HG03108 (cell line): ENCODE measurements around the gene CPT1A.

Experiments used
- ATAC-seq: cut with Tn5 transposase; IDR thresholded peaks from one replicate; pipeline ENCODE4 v1.9.1; 2021; ENCODE audit warnings: moderate library complexity; ENCODE audit not compliant: unreplicated experiment

Gene CPT1A

DNA sequence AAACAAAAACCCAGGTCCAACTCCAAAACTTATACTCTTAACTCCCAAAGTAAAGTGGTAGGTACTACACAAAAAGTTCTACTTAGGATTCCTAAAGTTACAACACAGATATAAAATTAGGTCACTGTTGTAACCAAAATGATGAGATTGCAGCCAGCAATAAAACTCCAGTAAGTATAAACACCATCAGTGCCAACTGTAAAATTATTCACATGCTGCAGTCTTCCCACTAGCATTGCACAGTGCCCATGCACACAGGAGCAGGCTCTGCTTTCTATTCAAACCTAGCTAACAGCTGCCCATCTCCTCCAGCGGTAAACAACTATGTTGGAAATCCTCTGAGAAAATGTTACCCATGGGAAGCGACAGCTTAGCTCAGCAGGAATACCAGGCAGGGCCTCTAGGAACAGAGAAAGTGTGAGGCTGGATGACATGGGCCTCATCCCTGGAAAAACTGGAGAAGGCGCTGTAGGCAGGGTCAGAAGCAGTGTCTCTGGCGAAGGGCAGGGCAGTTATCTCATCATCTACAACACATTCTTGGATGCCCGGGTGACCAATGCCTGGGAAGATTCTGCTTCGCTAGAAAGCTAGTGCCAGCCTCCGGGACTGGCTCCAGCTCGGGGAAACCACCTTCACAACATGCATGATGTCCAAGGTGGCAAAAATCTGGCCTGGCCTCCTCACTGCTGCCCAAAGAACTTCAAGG lies 9.1 kb downstream of the CPT1A start:
- no peak for ATAC-seq

DNA sequence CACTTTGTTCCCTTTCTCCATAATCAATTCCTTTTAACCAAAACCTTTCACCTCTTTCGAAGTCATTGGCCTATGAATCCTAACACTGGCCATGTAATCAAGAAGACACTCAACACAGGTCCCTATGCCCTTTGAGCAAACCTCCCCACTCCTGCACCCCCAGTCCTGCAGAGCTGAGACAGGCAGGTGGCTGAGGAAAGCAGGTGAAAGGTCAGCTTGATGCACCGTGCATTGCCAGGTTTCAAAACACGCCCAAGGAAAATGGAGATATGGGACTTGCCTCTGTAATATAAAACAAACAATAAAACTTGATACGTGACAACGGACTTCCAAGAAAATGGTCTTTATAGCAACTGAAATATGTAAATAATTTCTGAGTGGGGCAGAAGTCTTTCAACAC lies 10.6 kb downstream of the CPT1A start:
- ATAC-seq = no peak

DNA sequence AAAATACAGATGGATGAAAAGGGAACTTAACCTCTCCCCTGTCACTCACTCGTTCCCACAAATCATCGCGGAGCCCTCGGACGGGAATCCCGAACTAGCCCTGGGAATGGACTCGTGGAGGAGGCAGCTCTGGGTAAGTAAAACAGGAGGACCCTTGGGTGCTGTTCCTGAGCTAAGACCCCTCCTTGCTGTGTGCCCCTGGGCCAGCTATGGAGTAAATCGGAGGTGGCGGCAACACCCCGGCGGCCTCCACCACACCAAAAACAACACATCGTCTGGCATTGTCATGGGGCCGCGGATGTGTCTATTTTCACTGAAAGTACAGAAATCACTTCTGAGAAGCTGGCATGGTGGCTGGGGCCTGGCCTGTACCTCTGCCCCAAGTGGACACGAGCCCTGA lies 12.1 kb downstream of the CPT1A start:
- ATAC-seq = no peak

DNA sequence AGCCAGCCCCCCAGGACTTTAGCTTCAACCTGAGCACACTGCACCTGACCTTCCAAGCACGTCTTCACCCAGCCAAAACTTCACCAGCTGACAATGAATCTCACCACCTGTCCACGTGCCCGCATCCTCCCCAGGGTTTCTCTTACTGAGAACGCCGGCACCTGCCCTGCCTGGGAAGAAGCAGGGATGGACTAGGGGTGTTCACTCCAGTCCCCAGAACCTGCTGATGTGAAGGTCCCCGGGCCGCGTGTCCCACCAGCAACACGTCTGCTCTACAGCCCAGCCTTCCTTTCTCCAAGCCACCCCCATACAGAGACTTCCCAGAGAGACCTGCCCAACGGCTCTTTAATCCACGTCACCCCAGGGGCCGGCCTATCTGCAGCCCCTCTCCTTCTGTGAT lies 12.8 kb downstream of the CPT1A start:
- ATAC-seq = no peak

DNA sequence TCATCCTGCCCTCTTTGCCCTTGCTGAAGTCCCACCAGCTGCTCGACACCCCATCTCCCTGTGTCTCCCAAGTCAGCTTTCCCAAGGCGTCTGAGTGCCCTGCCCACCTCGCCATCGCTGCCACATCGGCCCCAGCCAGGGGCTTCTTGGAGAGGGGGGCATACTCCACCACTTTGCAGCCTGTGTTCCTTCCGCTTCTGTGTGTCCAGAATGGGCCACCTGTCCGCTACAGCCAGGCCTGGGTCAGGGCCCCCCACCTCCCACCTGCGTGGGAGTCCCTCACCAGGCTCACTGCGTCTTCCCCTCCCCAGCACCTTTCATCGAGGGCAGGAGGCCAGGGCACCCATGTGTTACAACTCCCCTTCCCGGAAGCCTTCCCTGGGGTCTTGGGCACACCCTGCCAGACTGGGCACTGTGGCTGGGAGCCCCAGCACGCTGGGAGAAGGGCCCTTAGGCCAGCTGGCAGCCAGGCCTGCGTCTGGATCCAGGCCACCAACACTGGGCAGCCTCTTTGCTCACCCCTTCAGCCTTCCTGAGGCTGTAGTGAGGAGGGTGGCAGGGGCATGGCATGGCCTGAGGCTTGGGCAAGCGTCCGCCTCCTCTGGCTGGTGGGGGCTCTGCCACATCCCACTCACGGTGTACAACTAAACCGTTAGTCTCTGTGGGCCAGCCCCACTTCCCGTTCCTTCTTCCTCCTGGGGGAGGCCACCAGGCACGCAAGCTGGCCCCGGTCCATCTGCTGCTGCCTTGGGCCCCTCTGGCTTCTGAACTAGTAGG lies 13.4 kb downstream of the CPT1A start:
- ATAC-seq = no peak

DNA sequence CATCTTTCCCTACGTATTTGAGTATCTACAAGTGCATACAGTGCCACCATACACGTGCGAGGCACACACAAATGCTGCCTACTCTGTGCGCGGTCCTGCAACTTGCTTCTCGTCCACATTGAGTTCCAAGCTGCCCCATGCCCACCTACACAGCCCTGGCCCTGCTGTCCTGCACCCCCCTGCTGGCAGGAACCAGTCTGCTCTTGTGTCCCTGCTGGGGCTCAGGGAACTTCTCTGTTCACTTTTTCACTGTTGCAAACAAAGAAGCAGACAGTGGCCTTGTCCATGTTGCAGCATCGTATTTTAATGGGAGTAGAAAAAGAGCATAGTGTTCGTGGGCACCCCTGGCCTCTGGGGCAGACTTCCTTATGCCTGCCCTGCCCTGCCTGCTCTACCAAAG lies 14.0 kb downstream of the CPT1A start:
- ATAC-seq = no peak

DNA sequence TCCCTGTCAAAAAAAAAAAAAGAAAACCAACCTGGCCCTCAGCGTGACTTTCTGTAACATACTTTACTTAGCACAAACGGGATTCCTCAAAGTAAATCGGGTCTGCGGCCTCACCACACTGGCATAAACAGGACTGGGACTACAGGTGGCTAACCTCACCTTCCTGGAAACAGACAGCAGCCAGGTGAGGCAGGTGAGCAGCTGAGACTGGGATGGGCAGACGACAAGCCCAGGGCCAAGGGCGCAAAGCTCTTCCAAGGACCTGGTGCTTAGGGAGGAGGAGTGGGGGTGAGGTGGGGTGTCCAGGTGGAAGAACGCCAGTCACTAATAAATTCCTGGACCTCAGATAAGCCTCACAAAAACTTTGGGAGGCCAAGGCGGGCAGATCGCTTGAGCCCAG lies 15.0 kb downstream of the CPT1A start:
- ATAC-seq = no peak

DNA sequence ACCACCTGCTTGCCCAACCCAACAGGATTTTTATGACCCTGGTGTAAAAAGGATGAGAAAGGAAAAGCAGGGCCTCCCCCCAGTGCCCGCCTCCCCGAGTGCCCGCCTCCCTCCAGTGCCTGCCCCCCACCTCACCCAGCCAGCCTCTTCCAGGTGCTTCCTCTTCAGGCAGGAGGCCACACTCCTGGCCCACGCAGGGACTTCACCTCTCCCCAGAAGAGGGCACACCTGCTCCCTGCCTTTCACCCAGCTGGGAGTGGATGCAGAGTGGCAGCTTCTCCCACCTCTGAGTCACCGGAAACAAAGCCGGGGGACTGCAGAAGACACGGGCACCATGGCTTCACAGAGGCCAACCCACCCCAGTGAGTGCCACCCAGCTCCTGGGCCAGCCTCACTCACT lies 16.1 kb downstream of the CPT1A start:
- no peak for ATAC-seq

DNA sequence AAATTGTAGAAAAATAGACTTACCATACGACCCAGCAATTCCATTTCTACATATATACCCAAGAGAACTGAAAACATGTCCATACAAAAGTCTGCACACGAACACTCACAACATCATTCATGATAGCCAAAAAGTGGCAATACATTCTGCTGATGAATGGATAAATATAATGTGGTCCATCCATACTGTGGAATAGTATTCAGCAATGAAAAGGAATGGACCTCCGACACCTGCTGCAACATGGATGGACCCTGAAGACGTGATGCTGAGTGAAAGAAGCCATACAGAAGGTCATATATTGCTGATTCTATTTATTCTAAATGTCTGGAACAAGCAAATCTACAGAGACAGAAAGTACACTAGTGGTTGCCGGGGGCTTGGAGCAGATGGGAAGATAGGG lies 19.2 kb downstream of the CPT1A start:
- ATAC-seq = no peak

DNA sequence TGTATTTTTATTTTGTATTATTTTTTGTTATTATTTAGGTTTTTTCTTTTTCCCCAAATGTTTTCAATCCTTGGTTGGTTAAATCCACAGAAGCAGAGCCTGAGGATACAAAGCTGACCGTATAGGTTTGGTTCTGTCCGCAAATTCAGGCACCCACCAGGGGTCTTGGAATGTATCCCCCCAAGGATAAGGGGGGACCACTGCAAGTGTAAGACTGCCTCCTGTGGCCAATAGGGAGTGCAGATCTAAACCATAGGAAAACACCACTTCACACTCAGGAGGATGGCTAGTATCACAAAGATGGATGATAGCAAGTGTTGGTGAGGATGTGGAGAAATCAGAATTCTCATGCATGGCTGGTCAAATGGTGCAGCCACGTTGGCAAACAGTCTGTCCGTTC lies 20.0 kb downstream of the CPT1A start:
- ATAC-seq = no peak

DNA sequence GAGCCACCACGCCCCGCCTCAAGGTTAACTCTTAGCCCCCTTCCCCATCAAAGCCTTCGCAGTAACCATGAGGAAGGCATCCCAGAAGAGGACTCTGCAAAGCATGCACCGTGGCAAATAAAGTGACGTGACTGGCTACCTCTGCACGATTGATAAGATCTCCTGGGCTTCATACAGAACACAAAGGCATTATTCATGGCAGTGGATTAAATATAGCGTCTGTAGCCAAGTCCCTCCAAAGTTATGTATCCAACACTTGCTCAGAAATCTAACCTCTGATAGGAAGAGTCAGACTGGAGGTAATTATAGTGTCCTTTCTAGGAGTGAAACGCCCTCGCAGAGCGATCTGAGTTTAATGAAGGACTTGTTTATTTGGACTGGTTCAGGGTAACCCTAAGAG lies 22.4 kb downstream of the CPT1A start:
- no peak for ATAC-seq

DNA sequence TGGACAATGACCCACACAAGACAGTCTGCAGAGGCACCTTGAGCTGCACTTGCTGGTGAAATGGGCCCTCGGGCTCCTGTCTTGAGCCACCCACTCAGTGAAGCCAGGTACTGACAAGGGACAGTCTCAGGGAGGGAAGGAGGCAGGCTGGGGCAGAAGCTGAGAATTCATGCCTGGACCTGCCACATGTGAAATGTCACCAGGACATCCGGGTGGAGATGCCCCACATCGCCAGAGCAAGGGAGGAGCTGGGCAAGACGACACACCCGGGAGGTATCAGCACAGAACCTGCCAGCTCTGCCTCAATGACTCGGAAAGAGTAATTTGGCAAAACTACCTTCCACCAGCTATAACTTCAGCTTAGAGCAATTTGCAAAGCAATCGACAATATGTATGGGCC lies 23.5 kb downstream of the CPT1A start:
- ATAC-seq = no peak

DNA sequence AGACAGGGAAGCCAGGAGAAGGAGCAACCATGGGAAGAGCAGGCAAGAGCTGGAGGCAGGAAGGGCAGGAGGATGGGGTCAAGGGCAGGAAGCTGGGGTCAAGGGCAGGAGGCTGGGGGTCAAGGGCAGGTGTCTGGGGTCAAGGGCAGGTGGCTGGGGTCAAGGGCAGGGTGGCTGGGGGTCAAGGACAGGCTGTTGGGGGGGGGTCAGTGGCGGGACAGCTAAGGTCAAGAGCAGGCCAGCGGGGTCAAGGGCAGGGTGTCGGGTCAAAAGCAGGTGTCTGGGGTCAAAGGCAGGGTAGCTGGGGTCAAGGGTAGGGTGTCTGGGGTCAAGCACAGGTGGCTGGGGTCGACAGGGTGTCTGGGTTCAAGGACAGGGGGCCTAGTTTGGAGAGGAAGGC lies 24.2 kb downstream of the CPT1A start:
- no peak for ATAC-seq

DNA sequence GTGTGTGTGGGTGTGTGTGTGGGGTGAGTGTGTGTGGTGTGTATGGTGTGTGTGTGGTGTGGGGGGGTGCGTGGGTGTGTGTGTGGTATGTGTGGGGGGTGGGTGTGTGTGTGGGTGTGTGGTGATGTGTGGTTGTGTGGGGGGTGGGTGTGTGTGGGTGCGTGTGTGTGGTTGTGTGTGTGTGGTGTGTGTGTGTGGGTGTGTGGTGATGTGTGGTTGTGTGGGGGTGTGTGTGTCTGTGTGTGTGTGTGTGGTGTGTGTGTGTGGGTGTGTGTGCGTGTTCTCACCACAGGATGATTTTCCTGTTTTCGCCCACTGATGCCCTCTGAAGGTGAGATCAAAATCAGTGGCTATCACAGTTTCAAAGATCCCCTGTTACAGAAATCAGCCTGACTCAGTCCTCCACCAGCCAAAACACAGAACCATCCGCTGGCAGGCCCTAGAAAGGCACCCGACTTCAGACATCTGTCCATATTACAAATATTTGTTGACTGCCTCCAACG lies 24.7 kb downstream of the CPT1A start:
- no peak for ATAC-seq

DNA sequence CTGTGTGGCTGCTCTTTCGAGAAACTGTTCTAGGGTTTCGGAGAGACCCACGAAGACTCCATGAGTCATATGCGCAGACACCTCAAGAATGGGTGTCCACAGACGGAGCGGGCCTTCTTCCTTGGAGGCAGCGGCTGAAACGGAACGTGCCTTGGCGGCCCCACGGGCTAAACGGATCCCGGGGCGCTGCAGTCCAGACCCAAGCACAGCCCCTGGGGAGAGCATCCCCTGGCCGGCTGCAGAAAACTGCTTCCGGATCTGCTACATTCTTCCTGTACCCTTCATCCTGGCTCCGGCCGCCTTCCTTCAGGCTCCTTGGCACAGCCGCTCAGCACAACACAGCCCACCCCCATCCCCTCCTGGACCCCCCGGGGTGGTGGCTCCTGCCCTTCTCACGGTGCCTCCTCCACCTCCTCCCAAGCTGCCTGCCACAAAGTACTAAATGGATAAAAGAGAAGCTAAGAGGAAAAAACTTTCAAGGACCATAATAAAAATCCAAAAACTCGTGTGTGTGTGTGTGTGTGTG lies 25.4 kb downstream of the CPT1A start:
- no peak for ATAC-seq

DNA sequence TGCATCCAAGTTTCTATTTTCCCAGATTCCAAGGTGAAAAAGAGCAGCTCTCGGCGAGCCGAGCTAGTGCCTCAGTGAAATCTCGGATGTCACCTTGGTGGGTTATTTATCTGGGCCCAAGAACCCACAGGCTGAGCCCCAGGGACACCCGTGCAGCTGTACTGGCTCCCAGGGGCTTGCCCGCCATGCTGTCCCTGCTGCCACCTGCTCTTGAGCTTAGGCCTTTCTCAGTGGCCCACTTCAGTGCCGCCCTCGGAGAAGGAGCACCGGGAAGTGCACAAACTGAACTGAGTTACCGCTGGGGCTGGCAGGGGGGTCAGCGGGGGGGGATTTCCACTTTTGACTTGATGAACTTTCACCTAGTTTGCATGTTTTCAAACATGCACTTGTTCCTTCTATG lies 27.9 kb downstream of the CPT1A start:
- no peak for ATAC-seq

DNA sequence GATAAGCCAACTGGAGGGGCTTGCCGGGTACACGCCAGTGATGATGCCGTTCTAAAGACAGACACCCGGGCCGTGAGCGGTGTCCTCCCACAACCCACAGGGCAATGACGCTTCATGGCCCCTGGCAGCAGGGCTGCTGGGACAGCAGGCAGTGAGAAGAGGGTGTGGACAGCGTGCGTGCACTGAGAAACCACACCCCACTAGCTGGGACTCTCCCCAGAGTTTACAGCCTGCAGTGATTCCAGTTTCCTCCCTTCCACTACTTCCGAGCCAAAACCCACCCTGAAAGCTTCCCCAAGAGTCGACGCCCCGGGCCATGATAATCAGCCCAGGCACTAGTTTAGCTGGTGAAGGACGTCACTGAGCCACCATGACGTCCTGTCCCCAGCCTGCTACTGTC lies 29.2 kb downstream of the CPT1A start:
- ATAC-seq = no peak

DNA sequence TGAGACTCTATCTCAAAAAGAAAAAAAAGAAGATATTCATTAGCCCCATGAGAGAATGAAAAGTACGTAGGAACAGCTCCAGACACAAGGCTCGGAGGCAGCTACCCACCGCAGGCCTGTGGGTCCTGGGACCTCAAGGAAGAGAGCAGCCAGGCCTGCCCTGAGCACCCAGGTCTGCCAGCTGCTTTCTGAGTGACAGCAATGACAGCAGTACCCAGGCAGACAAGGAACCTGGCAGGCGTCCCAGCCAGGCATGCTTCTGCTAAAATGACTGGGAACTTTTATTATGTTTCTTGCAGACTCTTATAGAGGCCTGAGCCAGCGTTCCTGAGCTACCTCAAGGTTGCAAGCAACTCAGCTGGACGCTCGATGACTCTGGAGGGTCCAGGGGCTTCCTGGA lies 31.6 kb downstream of the CPT1A start:
- no peak for ATAC-seq

DNA sequence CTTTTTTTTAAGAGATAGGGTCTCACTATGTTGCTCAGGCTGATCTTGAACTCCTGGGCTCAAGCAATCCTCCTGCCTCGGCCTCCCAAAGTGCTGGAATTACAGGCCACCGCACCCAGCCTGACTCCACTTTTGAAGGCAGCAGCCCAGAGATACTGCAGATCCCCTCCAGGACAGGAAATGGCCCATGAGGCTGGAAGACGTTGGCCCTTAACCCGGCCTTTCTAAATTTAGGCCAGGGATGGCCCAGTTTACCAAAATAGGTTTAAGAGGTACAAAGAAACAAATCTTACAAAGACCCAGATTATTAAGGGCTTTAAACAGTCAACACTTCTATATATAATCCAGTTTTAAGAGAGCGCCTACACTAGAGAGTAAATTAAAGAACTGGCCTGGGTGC lies 32.2 kb downstream of the CPT1A start:
- no peak for ATAC-seq

DNA sequence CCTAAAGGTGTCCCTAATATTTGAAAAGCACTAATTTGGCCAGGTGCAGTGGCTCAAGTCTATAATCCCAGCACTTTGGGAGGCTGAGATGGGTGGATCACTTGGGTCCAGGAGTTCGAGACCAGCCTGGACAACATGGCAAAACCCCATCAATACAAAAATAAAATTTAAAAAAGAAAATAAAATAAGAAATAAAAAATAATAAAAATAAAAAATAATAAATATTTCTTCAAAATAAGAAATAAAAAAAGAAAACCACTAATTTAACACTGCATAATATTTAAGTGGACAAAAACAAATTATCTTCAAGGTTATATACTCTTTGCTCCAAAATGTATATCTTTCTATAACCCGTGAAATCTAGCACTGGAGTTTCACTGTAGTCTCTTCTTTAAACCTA lies 32.9 kb downstream of the CPT1A start:
- no peak for ATAC-seq

DNA sequence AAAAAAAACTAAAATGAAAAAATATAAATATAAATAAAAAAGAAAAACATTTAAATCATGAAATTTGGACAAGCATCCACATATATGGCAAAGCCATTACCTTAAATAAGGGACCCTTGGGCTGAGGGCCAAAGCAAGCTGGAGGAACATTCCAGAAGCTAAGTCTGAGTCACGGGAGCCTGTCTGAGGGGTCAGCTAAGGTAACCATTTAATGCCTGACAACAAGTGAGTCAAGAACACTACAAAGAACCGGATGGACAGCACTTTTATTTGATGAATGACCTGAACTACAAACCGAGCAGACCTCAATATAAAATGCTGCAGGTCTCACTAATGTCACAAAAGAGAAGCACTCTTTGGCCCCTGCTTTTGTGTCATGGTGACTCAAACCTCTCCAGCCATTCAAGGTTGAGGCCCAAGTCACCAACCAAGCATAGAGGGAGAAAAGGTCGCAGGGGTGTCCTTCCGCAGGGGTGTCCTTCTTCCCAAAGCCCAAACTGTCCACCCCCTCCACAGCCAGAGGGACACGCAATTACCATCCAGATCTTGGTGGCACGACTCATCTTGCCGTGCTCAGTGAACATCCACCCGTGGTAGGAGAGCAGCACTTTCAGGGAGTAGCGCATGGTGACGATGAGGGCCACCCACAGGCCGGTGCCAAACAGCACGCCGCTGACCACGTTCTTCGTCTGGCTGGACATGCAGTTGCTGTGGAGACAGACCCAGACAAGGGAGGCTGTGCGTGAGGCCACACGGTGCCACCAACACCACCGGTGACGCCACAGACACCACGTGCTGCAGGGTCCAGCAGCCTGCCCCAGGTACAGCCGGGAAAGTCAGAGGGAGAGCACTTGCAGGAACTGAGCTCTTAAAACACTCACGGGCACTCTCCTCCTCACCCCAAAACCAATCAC lies 34.5 kb downstream of the CPT1A start:
- no peak for ATAC-seq
